ENCODE measurements around the gene ZC3H11A. TPM values are rescaled to one million over a fixed set of nuclear protein-coding genes. Genes with fewer than 3 reads are reported as not detected.

Gene ZC3H11A
- total RNA-seq, 1 experiment from 2014 or later = 82.6 TPM

DNA sequence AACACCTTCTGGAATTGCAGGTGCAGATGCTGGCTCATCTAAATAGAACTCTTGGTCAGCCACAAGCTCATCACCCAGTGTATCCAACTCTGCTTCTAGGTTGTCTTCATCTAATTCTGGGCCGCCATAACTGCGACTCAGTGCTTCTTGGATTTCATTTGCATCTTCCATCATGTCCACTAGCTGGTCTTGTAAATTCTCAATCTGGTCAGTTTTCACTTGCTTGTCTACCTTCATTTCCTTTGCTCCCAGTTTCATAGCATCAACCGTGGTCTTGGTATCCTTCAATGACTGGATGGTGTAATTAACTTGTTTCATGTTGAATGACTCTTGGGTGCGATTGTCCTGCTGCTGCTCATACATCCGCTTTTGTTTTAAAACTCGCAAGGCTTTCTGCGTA lies 10.3 kb downstream of the ZC3H11A start:
- RAD21 ChIA-PET (ENCODE audit: low non-redundant PET in 1 of 2, low total read pairs in 2 of 2, uncharacterized antibody in 2 of 2, unreplicated experiment in 2 of 2) = no interaction called here
- Histone ChIP-seq H3K4me1 (ENCODE audit: control insufficient read depth in 1 of 2, insufficient read depth in 2 of 2, low read length in 2 of 2) (0 out of 4 replicates have a peak, but pooled peaks cover 0 to under 1% of the 10 kb centered on the region in 2 experiments), H2AFZ (ENCODE audit: low read depth, low read length, poor library complexity, severe bottlenecking) (no peak overlapping the region), H3K9me2 (ENCODE audit: insufficient read depth) (no peaks in the 10 kb centered on the region), H3K27ac (ENCODE audit: low read depth, low read length) (no peak overlapping the region), H3K4me2 (ENCODE audit: low read length) (no peak overlapping the region), H3K27me3 (ENCODE audit: insufficient read depth, low read length) (no peaks in the 10 kb centered on the region), H3K79me2 (ENCODE audit: insufficient read depth, low read length) (peaks cover 99% of the 10 kb centered on the region), H3K9ac (ENCODE audit: low read length) (no peak overlapping the region), H4K20me1 (ENCODE audit: insufficient read depth) (peaks cover 21% of the 10 kb centered on the region; the same call in 1 of the 2 replicates), H3K9me3 (ENCODE audit: control insufficient read depth in 1 of 2, insufficient read depth in 1 of 2, low read depth in 1 of 2, low read length in 2 of 2) (no peaks in the 10 kb centered on the region), H3K4me3 (replicated peaks in 1 of 2; ENCODE audit: low read depth in 1 of 2, low read length in 2 of 2) (no peak overlapping the region), H3K36me3 (ENCODE audit: control insufficient read depth in 1 of 2, insufficient read depth in 2 of 2, low read length in 2 of 2) (peaks cover 13 to 21% of the 10 kb centered on the region in 2 experiments)
- no TSS peak for BruUV-seq (replicated peaks)
- DNase-seq (ENCODE audit: low read depth, low spot score) (no peak), ATAC-seq (no peak)
- TF ChIP-seq ELF1 (IDR thresholded peaks at IDR 0.05; ENCODE audit: borderline replicate concordance, low read depth) (no peak), SRF (IDR thresholded peaks at IDR 0.05; ENCODE audit: low read depth) (no peak), EZH2 (IDR thresholded peaks at IDR 0.05) (no peak), POLR2A (IDR thresholded peaks at IDR 0.05; ENCODE audit: borderline replicate concordance, extremely low read depth, insufficient read depth, insufficient read length) (no peak), EGR1 (IDR thresholded peaks at IDR 0.05; ENCODE audit: low read depth) (no peak), YY1 (IDR thresholded peaks at IDR 0.05; ENCODE audit: extremely low read depth, insufficient replicate concordance, low read depth, low read length) (no peak), EZH2phosphoT487 (IDR thresholded peaks at IDR 0.05; ENCODE audit: borderline replicate concordance) (no peak), TCF7L2 (IDR thresholded peaks at IDR 0.05; ENCODE audit: borderline replicate concordance, extremely low read depth, insufficient read depth, insufficient read length) (no peak), MAX (IDR thresholded peaks at IDR 0.05) (no peak), FOSL1 (IDR thresholded peaks at IDR 0.05; ENCODE audit: low read depth) (no peak), POLR2AphosphoS5 (IDR thresholded peaks at IDR 0.05; ENCODE audit: low read depth, low read length) (no peak), JUND (IDR thresholded peaks at IDR 0.05) (no peak), RAD21 (IDR thresholded peaks at IDR 0.05; ENCODE audit: low read depth) (no peak), ZFX (IDR thresholded peaks at IDR 0.05) (no peak), SP1 (IDR thresholded peaks at IDR 0.05; ENCODE audit: low read depth) (no peak), SIN3A (IDR thresholded peaks at IDR 0.05; ENCODE audit: low read depth) (no peak), CBX3 (IDR thresholded peaks at IDR 0.05; ENCODE audit: low read depth) (no peak)
- TF ChIP-seq, protein P1, sequence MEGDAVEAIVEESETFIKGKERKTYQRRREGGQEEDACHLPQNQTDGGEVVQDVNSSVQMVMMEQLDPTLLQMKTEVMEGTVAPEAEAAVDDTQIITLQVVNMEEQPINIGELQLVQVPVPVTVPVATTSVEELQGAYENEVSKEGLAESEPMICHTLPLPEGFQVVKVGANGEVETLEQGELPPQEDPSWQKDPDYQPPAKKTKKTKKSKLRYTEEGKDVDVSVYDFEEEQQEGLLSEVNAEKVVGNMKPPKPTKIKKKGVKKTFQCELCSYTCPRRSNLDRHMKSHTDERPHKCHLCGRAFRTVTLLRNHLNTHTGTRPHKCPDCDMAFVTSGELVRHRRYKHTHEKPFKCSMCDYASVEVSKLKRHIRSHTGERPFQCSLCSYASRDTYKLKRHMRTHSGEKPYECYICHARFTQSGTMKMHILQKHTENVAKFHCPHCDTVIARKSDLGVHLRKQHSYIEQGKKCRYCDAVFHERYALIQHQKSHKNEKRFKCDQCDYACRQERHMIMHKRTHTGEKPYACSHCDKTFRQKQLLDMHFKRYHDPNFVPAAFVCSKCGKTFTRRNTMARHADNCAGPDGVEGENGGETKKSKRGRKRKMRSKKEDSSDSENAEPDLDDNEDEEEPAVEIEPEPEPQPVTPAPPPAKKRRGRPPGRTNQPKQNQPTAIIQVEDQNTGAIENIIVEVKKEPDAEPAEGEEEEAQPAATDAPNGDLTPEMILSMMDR (IDR thresholded peaks at IDR 0.05 in 2 of 3, conservative IDR thresholded peaks at IDR 0.05 in 1 of 3; ENCODE audit: borderline replicate concordance in 1 of 3, insufficient read depth in 1 of 3, low read depth in 2 of 3, low read length in 2 of 3) = no peak
- TF ChIP-seq, protein P2, sequence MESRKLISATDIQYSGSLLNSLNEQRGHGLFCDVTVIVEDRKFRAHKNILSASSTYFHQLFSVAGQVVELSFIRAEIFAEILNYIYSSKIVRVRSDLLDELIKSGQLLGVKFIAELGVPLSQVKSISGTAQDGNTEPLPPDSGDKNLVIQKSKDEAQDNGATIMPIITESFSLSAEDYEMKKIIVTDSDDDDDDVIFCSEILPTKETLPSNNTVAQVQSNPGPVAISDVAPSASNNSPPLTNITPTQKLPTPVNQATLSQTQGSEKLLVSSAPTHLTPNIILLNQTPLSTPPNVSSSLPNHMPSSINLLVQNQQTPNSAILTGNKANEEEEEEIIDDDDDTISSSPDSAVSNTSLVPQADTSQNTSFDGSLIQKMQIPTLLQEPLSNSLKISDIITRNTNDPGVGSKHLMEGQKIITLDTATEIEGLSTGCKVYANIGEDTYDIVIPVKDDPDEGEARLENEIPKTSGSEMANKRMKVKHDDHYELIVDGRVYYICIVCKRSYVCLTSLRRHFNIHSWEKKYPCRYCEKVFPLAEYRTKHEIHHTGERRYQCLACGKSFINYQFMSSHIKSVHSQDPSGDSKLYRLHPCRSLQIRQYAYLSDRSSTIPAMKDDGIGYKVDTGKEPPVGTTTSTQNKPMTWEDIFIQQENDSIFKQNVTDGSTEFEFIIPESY (IDR thresholded peaks at IDR 0.05; ENCODE audit: extremely low read depth, insufficient replicate concordance, low read length) = no peak
- TF ChIP-seq, protein P3, sequence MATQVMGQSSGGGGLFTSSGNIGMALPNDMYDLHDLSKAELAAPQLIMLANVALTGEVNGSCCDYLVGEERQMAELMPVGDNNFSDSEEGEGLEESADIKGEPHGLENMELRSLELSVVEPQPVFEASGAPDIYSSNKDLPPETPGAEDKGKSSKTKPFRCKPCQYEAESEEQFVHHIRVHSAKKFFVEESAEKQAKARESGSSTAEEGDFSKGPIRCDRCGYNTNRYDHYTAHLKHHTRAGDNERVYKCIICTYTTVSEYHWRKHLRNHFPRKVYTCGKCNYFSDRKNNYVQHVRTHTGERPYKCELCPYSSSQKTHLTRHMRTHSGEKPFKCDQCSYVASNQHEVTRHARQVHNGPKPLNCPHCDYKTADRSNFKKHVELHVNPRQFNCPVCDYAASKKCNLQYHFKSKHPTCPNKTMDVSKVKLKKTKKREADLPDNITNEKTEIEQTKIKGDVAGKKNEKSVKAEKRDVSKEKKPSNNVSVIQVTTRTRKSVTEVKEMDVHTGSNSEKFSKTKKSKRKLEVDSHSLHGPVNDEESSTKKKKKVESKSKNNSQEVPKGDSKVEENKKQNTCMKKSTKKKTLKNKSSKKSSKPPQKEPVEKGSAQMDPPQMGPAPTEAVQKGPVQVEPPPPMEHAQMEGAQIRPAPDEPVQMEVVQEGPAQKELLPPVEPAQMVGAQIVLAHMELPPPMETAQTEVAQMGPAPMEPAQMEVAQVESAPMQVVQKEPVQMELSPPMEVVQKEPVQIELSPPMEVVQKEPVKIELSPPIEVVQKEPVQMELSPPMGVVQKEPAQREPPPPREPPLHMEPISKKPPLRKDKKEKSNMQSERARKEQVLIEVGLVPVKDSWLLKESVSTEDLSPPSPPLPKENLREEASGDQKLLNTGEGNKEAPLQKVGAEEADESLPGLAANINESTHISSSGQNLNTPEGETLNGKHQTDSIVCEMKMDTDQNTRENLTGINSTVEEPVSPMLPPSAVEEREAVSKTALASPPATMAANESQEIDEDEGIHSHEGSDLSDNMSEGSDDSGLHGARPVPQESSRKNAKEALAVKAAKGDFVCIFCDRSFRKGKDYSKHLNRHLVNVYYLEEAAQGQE (IDR thresholded peaks at IDR 0.05; ENCODE audit: low read depth) = no peak
- intact Hi-C loops (cut with micrococcal nuclease) = no loop called here
- CTCF ChIA-PET = no interaction called here
- POLR2A ChIA-PET = no interaction called here
